MM.1S (cell line): ENCODE measurements around the gene SLC8A3.

Experiments used
- DNase-seq: peaks from one replicate; pipeline ENCODE4 v3.0.0-alpha.2; 2015
- H2AFZ ChIP-seq: fragments of 300-600 bp; sonication (generic); 2 replicates; pipeline ENCODE4 v1.6.0; 2016; ENCODE audit warnings: antibody characterized with exemption, low read length
- H3F3A ChIP-seq: fragments of 300-600 bp; sonication (generic); 2 replicates; pipeline ENCODE4 v1.6.1; 2016; ENCODE audit warnings: mild to moderate bottlenecking, antibody characterized with exemption, low read length, moderate library complexity, mixed read lengths; ENCODE audit not compliant: insufficient read depth
- H3K27ac ChIP-seq: fragments of 300-600 bp; sonication (generic); 2 replicates; pipeline ENCODE4 v1.5.1; 2016; ENCODE audit warnings: mild to moderate bottlenecking, low read length
- H3K27me3 ChIP-seq: fragments of 300-600 bp; sonication (generic); replicated peaks from 2 replicates; pipeline ENCODE4 v1.6.0; 2016; ENCODE audit warnings: low read length; ENCODE audit not compliant: insufficient read depth
- H3K36me3 ChIP-seq: fragments of 300-600 bp; sonication (generic); replicated peaks from 2 replicates; pipeline ENCODE4 v1.6.1; 2016; ENCODE audit warnings: mild to moderate bottlenecking, low read length, mixed read lengths; ENCODE audit not compliant: insufficient read depth
- H3K4me1 ChIP-seq: fragments of 300-600 bp; sonication (generic); 2 replicates; pipeline ENCODE4 v1.6.1; 2016; ENCODE audit warnings: low read length, mixed read lengths
- H3K4me2 ChIP-seq: fragments of 300-600 bp; sonication (generic); 2 replicates; pipeline ENCODE4 v1.6.0; 2016; ENCODE audit warnings: low read depth, low read length
- H3K4me3 ChIP-seq: fragments of 300-600 bp; sonication (generic); 2 replicates; pipeline ENCODE4 v1.5.1; 2016; ENCODE audit warnings: low read length, mixed read lengths
- H3K79me2 ChIP-seq: fragments of 300-600 bp; sonication (generic); 2 replicates; pipeline ENCODE4 v1.6.1; 2016; ENCODE audit warnings: mixed run types, low read length, mixed read lengths
- H3K9ac ChIP-seq: fragments of 300-600 bp; sonication (generic); 2 replicates; pipeline ENCODE4 v1.6.1; 2016; ENCODE audit warnings: low read length, mixed read lengths
- H3K9me2 ChIP-seq: fragments of 300-600 bp; sonication (generic); replicated peaks from 2 replicates; pipeline ENCODE4 v1.6.1; 2016; ENCODE audit warnings: mild to moderate bottlenecking, low read length, mixed read lengths; ENCODE audit not compliant: insufficient read depth
- H3K9me3 ChIP-seq: fragments of 300-600 bp; sonication (generic); replicated peaks from 2 replicates; pipeline ENCODE4 v1.6.1; 2016; ENCODE audit warnings: mild to moderate bottlenecking, low read length, mixed read lengths; ENCODE audit not compliant: insufficient read depth
- H4K20me1 ChIP-seq: fragments of 300-600 bp; sonication (generic); 2 replicates; pipeline ENCODE4 v1.6.1; 2016; ENCODE audit warnings: mild to moderate bottlenecking, low read length, moderate library complexity, mixed read lengths; ENCODE audit not compliant: insufficient read depth
- EZH2 ChIP-seq: fragments of 300-600 bp; sonication (generic); optimal IDR thresholded peaks from 2 replicates; pipeline ENCODE3; 2017; ENCODE audit warnings: low read depth, mild to moderate bottlenecking, antibody characterized with exemption, low read length, mixed read lengths
- EZH2phosphoT487 ChIP-seq: fragments of 300-600 bp; sonication (generic); IDR thresholded peaks from 2 replicates; pipeline ENCODE4 v1.6.1; 2018; ENCODE audit warnings: antibody characterized with exemption, low read length
- TF ChIP-seq, protein P1 (sequence below): fragments of 300-600 bp; sonication (generic); IDR thresholded peaks from 2 replicates; pipeline ENCODE4 v1.5.1; 2016; ENCODE audit warnings: antibody characterized with exemption, low read length, mixed read lengths

Gene SLC8A3

DNA sequence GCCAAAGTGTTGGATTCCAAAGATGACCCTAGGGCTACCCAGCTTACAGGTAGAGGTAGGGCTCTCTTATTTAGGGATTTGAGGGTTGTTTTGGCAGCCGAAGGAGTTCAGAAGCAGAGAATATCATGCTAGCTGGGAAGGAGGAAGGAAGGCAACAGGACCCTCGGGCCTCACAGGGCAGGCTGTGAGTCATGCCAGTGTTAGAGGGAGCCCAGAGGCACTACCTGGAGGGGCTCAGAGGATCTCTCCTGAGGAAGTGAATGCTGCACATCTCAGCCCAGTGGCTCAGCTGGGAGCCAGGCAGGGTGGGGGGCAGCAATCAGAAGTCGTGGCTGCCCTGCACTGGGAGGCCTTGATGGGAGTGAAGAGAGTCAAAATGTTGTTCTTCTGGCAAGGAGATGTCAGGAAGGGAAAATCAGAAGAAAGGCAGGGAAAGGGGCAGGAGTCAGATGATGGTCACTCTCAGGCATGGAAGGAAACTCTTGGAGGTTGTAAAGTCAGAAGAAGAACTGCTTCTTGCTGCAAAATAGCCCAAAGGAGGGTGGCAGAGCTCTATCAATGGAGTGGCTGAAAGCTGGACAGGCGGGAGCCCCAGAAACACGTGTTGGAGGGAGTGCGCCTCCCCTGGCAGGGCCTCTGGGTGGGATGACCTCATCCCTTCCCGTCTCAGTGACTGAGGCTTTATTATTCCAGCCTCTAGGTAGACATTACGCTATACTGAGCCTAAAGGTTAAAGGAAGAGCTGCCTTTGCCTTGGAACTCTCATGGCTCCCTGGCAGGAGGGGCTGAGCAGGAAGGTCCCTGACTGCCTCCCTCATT, 168.2 kb downstream of the SLC8A3 start:
- H3K4me2 ChIP-seq = no peak overlapping the region
- TF ChIP-seq, protein P1, sequence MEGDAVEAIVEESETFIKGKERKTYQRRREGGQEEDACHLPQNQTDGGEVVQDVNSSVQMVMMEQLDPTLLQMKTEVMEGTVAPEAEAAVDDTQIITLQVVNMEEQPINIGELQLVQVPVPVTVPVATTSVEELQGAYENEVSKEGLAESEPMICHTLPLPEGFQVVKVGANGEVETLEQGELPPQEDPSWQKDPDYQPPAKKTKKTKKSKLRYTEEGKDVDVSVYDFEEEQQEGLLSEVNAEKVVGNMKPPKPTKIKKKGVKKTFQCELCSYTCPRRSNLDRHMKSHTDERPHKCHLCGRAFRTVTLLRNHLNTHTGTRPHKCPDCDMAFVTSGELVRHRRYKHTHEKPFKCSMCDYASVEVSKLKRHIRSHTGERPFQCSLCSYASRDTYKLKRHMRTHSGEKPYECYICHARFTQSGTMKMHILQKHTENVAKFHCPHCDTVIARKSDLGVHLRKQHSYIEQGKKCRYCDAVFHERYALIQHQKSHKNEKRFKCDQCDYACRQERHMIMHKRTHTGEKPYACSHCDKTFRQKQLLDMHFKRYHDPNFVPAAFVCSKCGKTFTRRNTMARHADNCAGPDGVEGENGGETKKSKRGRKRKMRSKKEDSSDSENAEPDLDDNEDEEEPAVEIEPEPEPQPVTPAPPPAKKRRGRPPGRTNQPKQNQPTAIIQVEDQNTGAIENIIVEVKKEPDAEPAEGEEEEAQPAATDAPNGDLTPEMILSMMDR = no peak
- TF ChIP-seq EZH2phosphoT487 (no peak), EZH2 (no peak)

DNA sequence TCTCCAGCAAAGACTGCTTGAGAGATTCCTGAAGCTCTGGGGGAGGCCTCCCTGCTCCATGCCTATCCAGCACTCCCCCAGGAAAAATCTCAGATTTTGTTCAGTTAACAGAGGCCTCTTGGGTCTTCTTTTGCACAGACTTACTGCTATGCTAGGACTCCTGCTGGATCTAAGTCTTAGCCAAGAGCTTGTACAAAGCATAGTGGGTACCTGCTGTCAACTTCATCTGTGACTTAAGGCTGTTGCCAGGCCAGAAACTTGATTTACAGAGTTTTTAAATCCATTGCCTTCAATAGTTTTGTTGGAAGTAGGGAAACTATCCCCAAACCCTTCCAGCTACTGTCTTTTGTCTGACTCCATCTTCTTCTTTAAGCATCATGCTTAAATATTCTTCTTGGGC, 169.1 kb downstream of the SLC8A3 start:
- H3K36me3 ChIP-seq = no peaks in the 10 kb centered on the region
- H3K4me2 ChIP-seq = no peak overlapping the region

More for the DNA sequence above, 168.2 kb downstream of the SLC8A3 start:
- H3K4me1 ChIP-seq = peaks cover 22% of the 10 kb centered on the region
- no peak overlapping the region for H3K9ac ChIP-seq
- H3K9me2 ChIP-seq = no peaks in the 10 kb centered on the region
- no peak overlapping the region for H3K27ac ChIP-seq
- no peak overlapping the region for H2AFZ ChIP-seq
- H3K36me3 ChIP-seq = no peaks in the 10 kb centered on the region
- no peaks in the 10 kb centered on the region for H3K9me3 ChIP-seq
- H3K4me3 ChIP-seq = no peak overlapping the region
- no peak for DNase-seq
- peaks cover 6% of the 10 kb centered on the region; the same call in 1 of the 2 replicates for H3F3A ChIP-seq
- no peaks in the 10 kb centered on the region for H3K79me2 ChIP-seq
- no peaks in the 10 kb centered on the region for H4K20me1 ChIP-seq
- no peaks in the 10 kb centered on the region for H3K27me3 ChIP-seq

GRCh38 chr14:70018713-70019211, 170.0 kb downstream of the SLC8A3 start:
- peak overlapping the region; percentile 58; the same call in 1 of the 2 replicates for H2AFZ ChIP-seq
- no peak overlapping the region; the same call in 1 of the 2 replicates for H3K9ac ChIP-seq
- H3K36me3 ChIP-seq = no peaks in the 10 kb centered on the region
- no peaks in the 10 kb centered on the region for H3K79me2 ChIP-seq
- peak overlapping the region; percentile 59; the same call in 1 of the 2 replicates for H3K4me2 ChIP-seq
- peak; percentile 87 for DNase-seq
- H3K27ac ChIP-seq = peak overlapping the region; percentile 87
- H3K4me3 ChIP-seq = no peak overlapping the region
- no peaks in the 10 kb centered on the region for H3K9me3 ChIP-seq
- no peaks in the 10 kb centered on the region for H4K20me1 ChIP-seq
- no peaks in the 10 kb centered on the region for H3K9me2 ChIP-seq
- H3K4me1 ChIP-seq = peaks cover 22% of the 10 kb centered on the region
- H3F3A ChIP-seq = peaks cover 6% of the 10 kb centered on the region; the same call in 1 of the 2 replicates
- TF ChIP-seq, protein P1 = no peak
- no peak for TF ChIP-seq EZH2
- no peak for TF ChIP-seq EZH2phosphoT487
- H3K27me3 ChIP-seq = no peaks in the 10 kb centered on the region

More for the DNA sequence above, 169.1 kb downstream of the SLC8A3 start:
- H3K9ac ChIP-seq = no peak overlapping the region
- no peaks in the 10 kb centered on the region for H3K9me3 ChIP-seq
- TF ChIP-seq, protein P1 = no peak
- TF ChIP-seq EZH2 (no peak), EZH2phosphoT487 (no peak)
- DNase-seq = no peak
- no peak overlapping the region for H3K4me3 ChIP-seq
- H2AFZ ChIP-seq = no peak overlapping the region
- H3K4me1 ChIP-seq = peaks cover 22% of the 10 kb centered on the region
- peaks cover 6% of the 10 kb centered on the region; the same call in 1 of the 2 replicates for H3F3A ChIP-seq
- H3K27me3 ChIP-seq = no peaks in the 10 kb centered on the region
- H3K9me2 ChIP-seq = no peaks in the 10 kb centered on the region
- H4K20me1 ChIP-seq = no peaks in the 10 kb centered on the region
- no peaks in the 10 kb centered on the region for H3K79me2 ChIP-seq
- no peak overlapping the region for H3K27ac ChIP-seq
